HTR-8/SVneo (cell line): ENCODE data around the gene AMIGO1.

ENCODE experiments used
- DNase-seq: peaks from one replicate; pipeline ENCODE4 v3.0.0; 2011; ENCODE audit warnings: low spot score, mixed read lengths; ENCODE audit not compliant: insufficient read length
- FAIRE-seq: peaks from 2 replicates; lab custom pipeline; 2011; peaks lifted over from hg19 to GRCh38; lab: Jason Lieb, UNC

The AMIGO1 gene

GRCh38 chr1:109532365-109533136 is 23.0 kb upstream of the AMIGO1 start:
- no peak for FAIRE-seq
- DNase-seq: peak; percentile 59

GRCh38 chr1:109531826-109532364 is 22.4 kb upstream of the AMIGO1 start:
- DNase-seq (no peak), FAIRE-seq (no peak)

GRCh38 chr1:109531380-109531779 is 21.9 kb upstream of the AMIGO1 start:
- FAIRE-seq (no peak), DNase-seq (no peak)

- DNase-seq (no peak), FAIRE-seq (no peak)
Measured at GRCh38 chr1:109530457-109531087, 21.0 kb upstream of the AMIGO1 start.

GRCh38 chr1:109529881-109530456 is 20.4 kb upstream of the AMIGO1 start:
- no peak for DNase-seq

GRCh38 chr1:109528712-109529111 is 19.2 kb upstream of the AMIGO1 start:
- no peak for DNase-seq
- FAIRE-seq: no peak

More at GRCh38 chr1:109529881-109530456, 20.4 kb upstream of the AMIGO1 start:
- no peak for FAIRE-seq

GRCh38 chr1:109527846-109528695 is 18.5 kb upstream of the AMIGO1 start:
- FAIRE-seq (no peak), DNase-seq (no peak)

GRCh38 chr1:109527098-109527811 is 17.7 kb upstream of the AMIGO1 start:
- FAIRE-seq: no peak

GRCh38 chr1:109523706-109524105 is 14.2 kb upstream of the AMIGO1 start:
- DNase-seq: no peak
- FAIRE-seq: no peak

More at GRCh38 chr1:109527098-109527811, 17.7 kb upstream of the AMIGO1 start:
- DNase-seq: no peak

GRCh38 chr1:109522026-109522425 is 12.5 kb upstream of the AMIGO1 start:
- no peak for FAIRE-seq
- DNase-seq: no peak

- DNase-seq (no peak), FAIRE-seq (no peak)
Measured at GRCh38 chr1:109521002-109521951, 11.8 kb upstream of the AMIGO1 start.

GRCh38 chr1:109517337-109517736 is 7.8 kb upstream of the AMIGO1 start:
- FAIRE-seq (no peak), DNase-seq (no peak)

- no peak for DNase-seq
Measured at GRCh38 chr1:109516872-109517271, 7.3 kb upstream of the AMIGO1 start.

GRCh38 chr1:109514846-109515245 is 5.3 kb upstream of the AMIGO1 start:
- FAIRE-seq: no peak
- no peak for DNase-seq

More at GRCh38 chr1:109516872-109517271, 7.3 kb upstream of the AMIGO1 start:
- FAIRE-seq: no peak

- no peak for DNase-seq
- no peak for FAIRE-seq
Measured at GRCh38 chr1:109513110-109513710, 3.7 kb upstream of the AMIGO1 start.

- FAIRE-seq (no peak), DNase-seq (no peak)
Measured at GRCh38 chr1:109508873-109509175, 703 bp downstream of the AMIGO1 start.

GRCh38 chr1:109508001-109508872 is 1.3 kb downstream of the AMIGO1 start:
- DNase-seq (no peak), FAIRE-seq (no peak)
